ENCODE data around the gene FZD7. TPM values are rescaled to one million over a fixed set of nuclear protein-coding genes. Genes with fewer than 3 reads are reported as not detected.

FZD7 gene
- polyA plus RNA-seq, 10 donors, result 22.6 to 38.9 (median 29.8) TPM

- no peak for DNase-seq
These were observed 25.7 kb upstream of the FZD7 start for GRCh38 chr2:202007983-202008354.

DNA sequence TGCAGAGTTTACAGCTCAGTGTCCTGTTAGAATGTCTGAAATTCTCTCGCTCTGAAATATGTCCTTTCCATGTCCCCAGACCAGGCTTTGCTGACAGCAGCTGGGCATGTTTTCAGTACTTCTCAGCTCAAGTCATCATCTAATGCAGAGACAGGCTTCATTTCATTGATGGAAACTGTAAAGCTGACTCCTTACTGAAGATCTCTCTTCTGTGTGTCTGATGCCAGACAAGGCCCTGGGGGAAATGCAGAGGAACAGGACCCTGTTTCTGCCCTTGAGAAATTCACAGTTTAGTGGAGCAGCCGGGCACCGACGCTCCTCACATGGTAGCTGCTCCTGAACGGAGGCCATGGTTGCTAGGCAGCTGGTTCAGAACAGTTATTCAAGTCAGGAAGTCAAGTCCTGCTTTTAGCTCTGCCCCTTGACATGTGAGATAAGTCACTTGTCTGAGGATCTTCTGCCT is 24.6 kb upstream of the FZD7 start:
- peak in 2 of 3 donors; percentile 56 to 79 for DNase-seq

DNA sequence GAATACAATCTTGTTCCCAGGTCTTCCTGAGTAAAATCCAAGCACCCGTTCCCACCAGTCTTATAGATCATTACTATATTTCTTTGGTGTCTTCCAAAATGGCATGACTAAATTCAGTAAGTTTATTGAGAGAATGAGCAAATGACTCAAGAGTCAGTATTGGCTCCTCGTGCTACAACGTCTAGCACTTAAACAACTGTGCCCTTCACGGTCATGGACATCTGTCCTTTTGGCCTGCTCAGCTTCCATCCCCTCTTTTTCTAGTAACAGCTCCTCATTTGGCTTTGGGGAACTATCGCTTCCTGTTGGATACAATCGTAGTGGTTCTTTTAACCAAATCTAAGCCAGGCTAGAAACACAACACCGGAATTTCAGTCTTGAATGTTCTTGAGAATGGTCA is 24.1 kb upstream of the FZD7 start:
- no peak for DNase-seq

DNA sequence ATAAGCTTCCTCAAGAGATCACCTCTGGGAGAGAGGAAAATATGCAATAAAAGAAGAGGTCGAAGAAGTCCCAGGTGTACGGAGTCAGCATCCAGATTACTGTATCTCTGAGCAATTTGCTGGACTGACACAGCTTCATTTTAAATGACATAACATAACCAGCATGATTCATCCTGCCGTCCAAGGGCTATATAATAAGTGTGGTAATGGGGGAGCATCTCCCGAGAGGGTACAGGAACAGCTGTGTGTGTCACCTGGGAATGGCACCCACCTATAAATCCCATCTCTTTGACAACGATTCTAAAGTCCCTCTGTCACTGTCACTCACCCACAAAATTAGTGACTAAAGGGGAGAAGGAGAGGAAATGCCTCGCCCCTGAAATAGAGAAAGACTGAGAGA is 19.3 kb upstream of the FZD7 start:
- DNase-seq, result peak in 1 of 3 donors; percentile 61

- DNase-seq, result peak in 1 of 3 donors; percentile 63
These were observed 18.9 kb upstream of the FZD7 start for GRCh38 chr2:202014759-202015211.

DNA sequence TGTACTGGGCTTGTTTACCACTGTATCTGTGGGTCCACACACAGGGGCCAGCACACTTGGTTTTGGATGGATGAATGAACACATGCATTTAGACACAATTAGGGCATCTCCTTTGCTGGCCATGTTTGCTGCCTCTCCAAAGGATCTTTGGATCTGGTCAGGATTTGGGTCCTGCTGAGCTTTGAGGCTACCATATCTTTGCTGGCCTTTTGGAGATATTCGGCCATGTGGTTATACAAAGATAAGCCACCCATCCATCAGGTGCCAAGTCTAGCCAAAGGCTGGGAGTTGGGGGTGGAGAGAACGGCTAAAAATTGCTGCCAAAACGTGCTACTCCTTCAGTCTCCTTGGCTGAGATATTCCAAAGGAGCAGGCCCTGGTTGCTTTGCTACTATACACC is 18.2 kb upstream of the FZD7 start:
- no peak for DNase-seq

- DNase-seq, result no peak
These were observed 17.0 kb upstream of the FZD7 start for GRCh38 chr2:202016579-202017227.

DNA sequence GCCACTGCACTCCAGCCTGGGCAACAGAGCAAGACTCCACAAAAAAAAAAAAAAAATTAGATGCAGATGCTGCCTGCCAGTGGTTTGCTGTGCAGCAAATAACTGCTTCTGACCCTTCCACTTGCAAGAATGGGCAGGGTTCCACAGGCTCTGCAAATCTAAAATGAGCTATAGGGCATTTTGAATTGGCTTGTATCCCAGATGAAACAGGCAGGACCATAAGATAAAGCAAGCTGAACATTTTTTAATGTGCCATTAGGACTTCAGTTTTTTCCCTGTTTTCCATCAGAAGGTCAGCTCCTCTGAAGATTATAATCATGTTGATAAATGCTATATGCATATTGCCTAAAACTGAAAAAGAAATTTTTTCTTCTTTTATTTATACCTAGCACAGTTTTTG is 15.7 kb upstream of the FZD7 start:
- DNase-seq, result no peak

DNA sequence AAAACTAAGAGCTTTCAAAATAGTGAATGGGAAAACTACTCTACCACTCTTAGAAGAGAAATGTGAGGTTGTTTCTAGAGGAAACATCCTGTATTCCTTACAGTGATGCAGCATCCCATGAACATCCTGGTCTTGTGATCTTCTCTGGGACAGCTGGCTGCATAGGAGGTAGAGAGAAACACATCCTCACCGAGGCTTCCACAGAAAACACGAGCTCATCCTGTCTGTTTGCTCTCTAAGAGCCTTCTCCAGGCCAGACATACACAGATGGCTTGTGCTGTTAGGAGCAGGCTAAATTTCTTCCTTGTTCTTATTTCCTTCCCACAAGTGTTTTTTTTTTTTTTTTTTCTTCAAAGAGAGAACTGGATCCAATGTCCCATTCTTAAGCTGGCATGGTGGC is 14.7 kb upstream of the FZD7 start:
- DNase-seq, result no peak

GRCh38 chr2:202019689-202020450 is 13.8 kb upstream of the FZD7 start:
- DNase-seq, result no peak

GRCh38 chr2:202022755-202023154 is 10.9 kb upstream of the FZD7 start:
- no peak for DNase-seq

DNA sequence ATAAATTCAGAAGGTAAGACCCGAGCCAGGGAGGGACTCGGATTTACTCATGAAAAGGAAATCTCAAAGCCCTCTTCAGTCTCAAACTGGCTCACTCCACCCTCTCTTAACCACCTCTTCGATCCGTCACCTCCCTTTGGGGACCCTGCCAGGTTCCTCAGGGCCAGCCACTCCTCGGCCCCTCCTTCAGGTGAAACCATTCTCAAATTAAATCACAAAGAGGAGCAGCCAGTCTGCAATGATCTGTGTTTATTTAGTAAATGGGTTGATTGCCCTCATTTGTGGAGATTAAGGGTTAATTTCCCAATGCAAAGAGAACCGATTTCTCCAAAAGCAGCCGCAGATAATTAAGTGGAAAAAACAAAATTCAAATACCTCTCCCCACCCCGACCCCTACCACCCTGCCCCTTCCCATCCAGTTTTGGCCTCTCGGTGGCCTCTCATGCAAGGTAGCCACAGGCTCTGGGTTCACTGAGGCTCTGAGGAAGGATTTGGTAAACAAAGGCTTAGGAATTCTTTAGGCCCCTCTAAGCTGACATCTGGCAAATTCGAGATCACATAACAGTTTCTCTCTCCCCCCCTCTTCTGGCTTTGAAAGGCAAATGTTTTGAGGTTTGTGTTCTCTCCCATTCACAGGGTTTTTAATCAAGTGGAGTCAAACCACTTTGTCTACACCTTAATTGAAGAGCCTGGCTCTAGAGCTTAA is 10.3 kb upstream of the FZD7 start:
- DNase-seq, result no peak

- no peak for DNase-seq
These were observed 9.8 kb upstream of the FZD7 start for GRCh38 chr2:202023904-202024266.

GRCh38 chr2:202024871-202025270 is 8.8 kb upstream of the FZD7 start:
- no peak for DNase-seq

- DNase-seq, result no peak
These were observed 7.8 kb upstream of the FZD7 start for GRCh38 chr2:202025816-202026215.

DNA sequence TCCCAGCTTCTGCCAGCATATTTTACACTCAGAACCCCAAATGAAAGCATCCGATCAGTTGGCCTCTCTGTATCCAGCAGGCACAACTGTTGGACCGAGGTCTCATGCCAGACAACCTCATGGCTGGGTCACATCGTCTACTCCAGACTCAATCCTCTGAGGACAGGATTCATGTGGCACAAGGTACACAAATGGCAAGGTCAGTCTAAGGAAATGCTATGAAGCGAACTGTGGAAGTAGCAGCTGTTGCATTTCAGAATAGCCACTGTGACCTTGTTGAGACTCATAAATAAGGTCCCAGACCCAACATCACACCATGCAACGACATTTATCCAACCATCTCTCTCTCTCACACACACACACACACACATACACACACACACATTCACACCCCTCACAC is 7.1 kb upstream of the FZD7 start:
- DNase-seq, result no peak

DNA sequence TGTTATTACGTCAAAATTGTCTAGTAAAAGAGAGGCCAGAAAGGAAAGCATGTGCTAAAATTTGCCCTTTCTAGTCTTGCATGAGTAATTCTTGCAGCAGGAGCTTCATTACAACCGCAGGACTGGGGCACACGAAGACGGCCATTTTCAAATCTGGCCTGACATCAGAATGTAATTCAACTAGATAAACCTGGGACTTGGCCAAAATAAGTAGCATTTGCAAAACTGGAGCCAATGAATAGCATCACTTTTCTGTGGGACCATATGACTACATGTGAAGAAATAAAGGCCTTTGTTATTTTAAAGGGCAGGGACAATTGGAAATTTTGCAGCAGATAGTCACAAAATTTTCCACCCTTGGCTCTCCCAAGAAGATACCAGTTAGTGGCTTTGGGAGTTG is 3.0 kb upstream of the FZD7 start:
- no peak for DNase-seq

GRCh38 chr2:202031246-202031951 is 2.3 kb upstream of the FZD7 start:
- DNase-seq, result peak in 1 of 3 donors; percentile 57

- peak; percentile 74 to 95 (median 81) for DNase-seq
These were observed 774 bp upstream of the FZD7 start for GRCh38 chr2:202032846-202033316.

- peak in 1 of 3 donors; percentile 75 for DNase-seq
These were observed 814 bp downstream of the FZD7 start for GRCh38 chr2:202034249-202035088.
